GM12874 (cell line): ENCODE measurements around the gene TMCO2.

ENCODE experiments used
- TF ChIP-seq, protein P1 (sequence below): IDR thresholded peaks from 2 replicates; pipeline ENCODE4 v1.5.1; 2011; ENCODE audit warnings: low read depth, mild to moderate bottlenecking, control low read depth, low read length, moderate library complexity; ENCODE audit not compliant: insufficient read depth

The TMCO2 gene

DNA sequence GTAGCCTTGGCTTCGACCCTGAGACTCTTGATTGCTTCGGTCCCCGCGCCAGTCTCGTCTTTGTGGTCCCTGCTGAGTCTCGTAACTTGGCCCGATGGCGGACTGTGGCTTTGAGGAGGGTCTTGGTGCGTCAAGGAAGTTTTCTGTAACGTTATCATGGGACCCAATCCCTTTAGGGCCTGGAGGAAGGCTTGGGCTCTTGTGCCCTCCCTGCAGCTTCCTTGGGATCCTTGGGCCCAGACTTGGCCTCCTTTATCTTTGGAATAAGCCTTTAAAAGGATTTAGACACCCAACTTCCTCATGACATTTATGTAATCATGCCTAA is 10.7 kb downstream of the TMCO2 start:
- TF ChIP-seq, protein P1, sequence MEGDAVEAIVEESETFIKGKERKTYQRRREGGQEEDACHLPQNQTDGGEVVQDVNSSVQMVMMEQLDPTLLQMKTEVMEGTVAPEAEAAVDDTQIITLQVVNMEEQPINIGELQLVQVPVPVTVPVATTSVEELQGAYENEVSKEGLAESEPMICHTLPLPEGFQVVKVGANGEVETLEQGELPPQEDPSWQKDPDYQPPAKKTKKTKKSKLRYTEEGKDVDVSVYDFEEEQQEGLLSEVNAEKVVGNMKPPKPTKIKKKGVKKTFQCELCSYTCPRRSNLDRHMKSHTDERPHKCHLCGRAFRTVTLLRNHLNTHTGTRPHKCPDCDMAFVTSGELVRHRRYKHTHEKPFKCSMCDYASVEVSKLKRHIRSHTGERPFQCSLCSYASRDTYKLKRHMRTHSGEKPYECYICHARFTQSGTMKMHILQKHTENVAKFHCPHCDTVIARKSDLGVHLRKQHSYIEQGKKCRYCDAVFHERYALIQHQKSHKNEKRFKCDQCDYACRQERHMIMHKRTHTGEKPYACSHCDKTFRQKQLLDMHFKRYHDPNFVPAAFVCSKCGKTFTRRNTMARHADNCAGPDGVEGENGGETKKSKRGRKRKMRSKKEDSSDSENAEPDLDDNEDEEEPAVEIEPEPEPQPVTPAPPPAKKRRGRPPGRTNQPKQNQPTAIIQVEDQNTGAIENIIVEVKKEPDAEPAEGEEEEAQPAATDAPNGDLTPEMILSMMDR, result no peak

DNA sequence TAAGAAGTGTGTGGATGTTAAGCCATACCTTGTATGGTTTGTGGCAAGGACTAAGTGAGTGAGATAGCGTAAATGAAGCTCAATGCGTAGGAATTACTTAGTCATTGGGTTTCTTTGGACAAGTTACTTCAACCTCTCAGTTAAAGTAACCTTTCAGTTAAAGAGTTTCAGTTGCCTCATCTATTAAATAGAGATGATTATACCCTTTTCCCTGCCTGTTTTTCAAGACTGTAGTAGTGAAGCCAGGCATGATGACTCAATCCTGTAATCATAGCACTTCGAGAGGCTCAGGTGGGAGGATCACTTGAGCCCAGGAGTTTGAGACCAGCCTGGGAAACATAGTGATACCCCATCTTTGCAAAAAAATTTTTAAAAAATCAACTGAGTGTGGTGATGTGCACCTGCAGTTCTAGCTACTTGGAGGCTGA is 16.6 kb downstream of the TMCO2 start:
- TF ChIP-seq, protein P1, result no peak

DNA sequence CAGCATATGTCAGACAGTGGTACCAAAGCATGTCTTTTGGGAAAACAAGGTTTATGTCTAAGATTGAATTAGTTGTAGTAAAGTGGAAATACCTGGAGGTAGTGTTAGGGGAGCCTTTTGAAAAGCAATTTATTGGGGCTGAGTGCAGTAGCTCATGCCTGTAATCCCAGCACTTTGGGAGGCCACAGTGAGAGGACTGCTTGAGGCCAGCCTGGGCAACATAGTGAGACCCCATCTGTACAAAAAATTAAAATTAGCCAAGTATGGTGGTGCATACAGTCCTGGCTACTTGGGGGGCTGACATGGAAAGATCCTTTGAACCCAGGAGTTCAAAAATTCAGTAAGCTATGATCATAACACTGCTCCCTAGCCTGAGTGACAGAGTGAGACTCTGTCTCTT is 17.6 kb downstream of the TMCO2 start:
- TF ChIP-seq, protein P1, result no peak

DNA sequence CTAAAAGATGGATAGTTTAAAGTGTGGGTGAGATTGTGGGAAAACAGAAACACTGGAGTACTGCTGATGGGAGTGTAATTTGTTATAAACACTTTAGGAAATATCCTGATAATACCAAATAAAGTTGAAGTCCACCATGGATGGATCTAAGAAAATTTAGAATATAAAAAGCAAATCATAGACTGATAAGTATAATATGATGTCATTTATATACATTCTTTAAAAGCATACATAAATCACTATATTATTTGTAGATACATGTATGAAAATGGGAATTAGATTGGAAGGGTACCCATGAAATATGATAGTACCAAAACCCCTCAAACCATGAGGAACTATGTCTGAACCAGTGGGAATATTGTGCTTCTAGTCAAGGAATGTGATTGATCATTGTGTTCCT is 18.2 kb downstream of the TMCO2 start:
- TF ChIP-seq, protein P1, result no peak

DNA sequence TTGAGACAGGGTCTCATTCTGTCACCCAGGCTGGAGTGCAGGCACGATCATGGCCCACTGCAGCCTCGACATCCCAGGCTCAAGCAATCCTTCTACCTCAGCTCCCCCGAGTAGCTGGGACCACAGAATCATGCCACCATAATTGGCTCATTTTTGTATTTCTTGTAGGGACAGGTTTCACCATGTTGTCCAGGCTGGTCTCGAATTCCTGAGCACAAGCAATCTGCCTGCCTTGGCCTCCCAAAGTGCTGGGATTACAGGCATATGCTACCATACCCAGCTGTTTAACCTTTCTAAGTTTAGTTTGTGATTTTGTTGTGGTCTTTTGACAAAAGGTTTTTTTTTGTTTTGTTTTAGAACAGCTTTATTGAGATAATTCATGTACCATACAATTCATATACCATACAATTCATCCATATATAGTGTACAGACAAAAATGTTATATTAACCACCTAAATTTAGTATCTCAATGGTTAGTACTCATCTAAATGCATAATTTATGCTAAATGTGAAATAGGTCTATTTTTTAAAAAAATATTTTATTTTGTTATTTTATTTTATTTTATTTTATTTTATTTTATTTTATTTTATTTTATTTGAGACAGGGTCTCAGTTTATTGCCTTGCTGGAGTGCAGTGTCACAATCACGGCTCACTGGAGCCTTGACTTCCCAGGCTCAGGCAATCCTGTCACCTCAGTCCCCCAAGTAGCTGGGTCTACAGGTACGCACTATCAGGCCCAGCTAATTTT is 19.2 kb downstream of the TMCO2 start:
- TF ChIP-seq, protein P1, result no peak

DNA sequence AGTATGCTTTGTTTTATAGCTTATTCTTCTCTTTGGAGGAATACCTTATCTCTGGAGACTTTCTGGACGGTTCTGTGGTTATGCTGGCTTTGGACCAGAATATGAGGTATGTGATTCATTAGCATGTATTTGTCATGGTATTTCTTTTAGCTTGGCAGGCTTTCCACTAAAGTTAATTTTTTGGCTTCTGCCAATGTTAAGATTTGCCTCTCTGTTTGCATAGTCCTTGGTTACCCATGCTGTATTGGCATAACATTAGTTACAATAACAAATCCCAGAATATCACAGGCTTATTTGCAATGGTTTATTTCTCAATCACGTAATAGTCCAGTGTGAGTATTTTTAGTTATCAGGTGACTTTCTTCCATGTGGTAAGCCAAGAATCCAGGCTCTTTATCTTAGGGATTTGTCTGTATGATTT is 20.0 kb downstream of the TMCO2 start:
- TF ChIP-seq, protein P1, result no peak

DNA sequence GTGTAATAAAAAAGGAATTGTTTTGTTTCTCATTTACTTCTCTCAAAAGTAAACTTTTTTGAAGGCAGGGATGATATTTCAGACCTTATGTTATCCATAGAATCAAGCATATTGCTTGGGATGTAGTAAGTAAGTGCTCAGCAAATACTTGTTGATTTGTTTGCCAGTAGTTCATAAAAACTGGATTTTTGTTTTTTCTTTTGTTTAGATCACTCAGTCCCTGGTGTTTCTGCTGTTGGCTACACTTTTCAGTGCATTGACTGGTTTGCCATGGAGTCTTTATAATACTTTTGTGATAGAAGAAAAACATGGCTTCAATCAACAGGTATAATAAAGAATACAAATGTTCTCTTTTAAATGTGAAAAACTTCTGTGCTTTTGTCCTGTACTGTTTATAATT is 20.5 kb downstream of the TMCO2 start:
- TF ChIP-seq, protein P1, result no peak
